ENCODE results near the gene C1QA.

DNA sequence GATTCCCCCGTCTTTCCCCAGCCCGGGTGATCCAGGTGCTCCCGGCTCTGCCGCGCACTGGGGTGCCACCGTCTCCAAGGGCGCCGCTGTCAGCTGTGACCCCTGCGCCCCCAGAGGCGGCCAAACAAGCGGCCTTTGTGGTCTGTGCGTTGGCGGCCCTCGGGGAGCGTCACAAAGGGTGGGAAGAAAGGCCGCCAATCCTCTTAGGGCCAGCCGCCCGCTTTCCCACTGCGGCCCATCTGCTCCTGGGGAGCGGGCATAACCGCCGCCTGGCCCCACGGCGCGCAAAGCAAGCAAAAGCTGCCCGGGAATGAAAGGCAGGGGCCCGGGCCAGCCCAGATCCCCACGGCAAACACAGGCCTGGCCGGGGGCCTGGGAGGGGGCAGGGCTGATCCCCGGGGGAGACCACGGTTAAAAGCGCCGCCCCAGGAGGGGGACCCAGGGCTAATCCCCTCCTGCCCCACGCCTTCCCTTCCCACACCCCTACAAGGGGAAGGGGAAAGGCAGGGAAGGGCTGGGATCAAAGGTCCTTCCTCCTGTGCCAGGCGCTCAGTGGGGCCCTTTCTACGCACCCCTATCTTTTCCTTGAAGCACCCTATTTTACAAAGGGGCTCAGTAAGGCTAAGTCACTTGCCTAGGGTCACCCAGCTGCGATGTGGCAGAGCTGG lies 40.6 kb downstream of the C1QA start:
- TF ChIP-seq EP300 (IDR thresholded peaks at IDR 0.05; ENCODE audit: low read depth in 2 of 2, low read length in 2 of 2) (no peak), EP300 (CRISPR knock-in tag; IDR thresholded peaks at IDR 0.05; ENCODE audit: borderline replicate concordance) (no peak), TEAD2 (CRISPR knock-in tag; IDR thresholded peaks at IDR 0.05) (no peak)
- TF ChIP-seq, protein P1, sequence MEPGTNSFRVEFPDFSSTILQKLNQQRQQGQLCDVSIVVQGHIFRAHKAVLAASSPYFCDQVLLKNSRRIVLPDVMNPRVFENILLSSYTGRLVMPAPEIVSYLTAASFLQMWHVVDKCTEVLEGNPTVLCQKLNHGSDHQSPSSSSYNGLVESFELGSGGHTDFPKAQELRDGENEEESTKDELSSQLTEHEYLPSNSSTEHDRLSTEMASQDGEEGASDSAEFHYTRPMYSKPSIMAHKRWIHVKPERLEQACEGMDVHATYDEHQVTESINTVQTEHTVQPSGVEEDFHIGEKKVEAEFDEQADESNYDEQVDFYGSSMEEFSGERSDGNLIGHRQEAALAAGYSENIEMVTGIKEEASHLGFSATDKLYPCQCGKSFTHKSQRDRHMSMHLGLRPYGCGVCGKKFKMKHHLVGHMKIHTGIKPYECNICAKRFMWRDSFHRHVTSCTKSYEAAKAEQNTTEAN (CRISPR knock-in tag; conservative IDR thresholded peaks at IDR 0.05): no peak

Measured in HepG2 (cell line).